Uterus (tissue), 2 donors: Measurements from ENCODE around the gene UBE2QL1.

Experiments used
- CTCF ChIP-seq, 4 experiments: fragments of 200-600 bp in 2 of 4; fragments of 450-650 bp in 2 of 4; sonication (generic) in 2 of 4; IDR thresholded peaks; one replicate each; pipeline ENCODE4 v1.5.1; 2016 to 2019; ENCODE audit warnings: antibody characterized with exemption in 4 of 4, mild to moderate bottlenecking in 2 of 4, moderate library complexity in 1 of 4
- POLR2A ChIP-seq, 2 donors: fragments of 450-650 bp; IDR thresholded peaks; one replicate each; pipeline ENCODE4 v1.6.1; 2016; ENCODE audit warnings: antibody characterized with exemption in 2 of 2, mild to moderate bottlenecking in 1 of 2, moderate library complexity in 1 of 2

GRCh38 chr5:6465831-6466790, 17.5 kb downstream of the UBE2QL1 start:
- no peak for TF ChIP-seq CTCF (IDR thresholded peaks at IDR 0.05)
- no peak for TF ChIP-seq POLR2A (IDR thresholded peaks at IDR 0.05)
